Neural progenitor cell (in vitro differentiated cells): ENCODE results near the gene RAD51B. TPM values are rescaled to one million over a fixed set of nuclear protein-coding genes. Genes with fewer than 3 reads are reported as not detected.
A peak's percentile ranks its signal among the peaks of the same experiment; 100 is the strongest.

Source experiments
- DNase-seq: peaks from one replicate; pipeline ENCODE4 v3.0.0-alpha.2; 2016; ENCODE audit warnings: low spot score
- H2AFZ ChIP-seq: fragments of 200-600 bp; sonication (generic); replicated peaks from 2 replicates; pipeline ENCODE4 v1.6.1; 2016; ENCODE audit warnings: antibody characterized with exemption
- H3F3A ChIP-seq: fragments of 200-600 bp; sonication (generic); 2 replicates; pipeline ENCODE4 v1.6.1; 2016; ENCODE audit warnings: antibody characterized with exemption, low read depth
- H3K27ac ChIP-seq: fragments of 200-600 bp; sonication (generic); 2 replicates; pipeline ENCODE4 v1.5.1; 2016; ENCODE audit warnings: mild to moderate bottlenecking
- H3K27me3 ChIP-seq: fragments of 200-600 bp; sonication (generic); 2 replicates; pipeline ENCODE4 v1.6.1; 2016; ENCODE audit warnings: mild to moderate bottlenecking, moderate library complexity
- H3K36me3 ChIP-seq: fragments of 200-600 bp; sonication (generic); 2 replicates; pipeline ENCODE4 v1.5.1; 2016
- H3K4me1 ChIP-seq: fragments of 200-600 bp; sonication (generic); 2 replicates; pipeline ENCODE4 v1.6.1; 2016; ENCODE audit warnings: mixed run types
- H3K4me2 ChIP-seq: fragments of 200-600 bp; sonication (generic); 2 replicates; pipeline ENCODE4 v1.6.1; 2016
- H3K4me3 ChIP-seq: fragments of 200-600 bp; sonication (generic); 2 replicates; pipeline ENCODE4 v1.5.1; 2016
- H3K79me2 ChIP-seq: fragments of 200-600 bp; sonication (generic); 2 replicates; pipeline ENCODE4 v1.6.1; 2016; ENCODE audit warnings: low read depth
- H3K9ac ChIP-seq: fragments of 200-600 bp; sonication (generic); 2 replicates; pipeline ENCODE4 v1.6.1; 2016
- H3K9me3 ChIP-seq: fragments of 200-600 bp; sonication (generic); 2 replicates; pipeline ENCODE4 v1.5.1; 2016; ENCODE audit warnings: low read depth
- H4K20me1 ChIP-seq: fragments of 200-600 bp; sonication (generic); 2 replicates; pipeline ENCODE4 v1.6.1; 2016; ENCODE audit warnings: low read depth
- H3K27ac Mint-ChIP-seq: 3 replicates; pipeline ENCODE4 v1.8.0; 2021; ENCODE audit warnings: mixed read lengths
- H3K27me3 Mint-ChIP-seq: 2 replicates; pipeline ENCODE4 v1.8.0; 2022; ENCODE audit warnings: low read depth, mild to moderate bottlenecking, inconsistent platforms, moderate library complexity, mixed read lengths; ENCODE audit not compliant: insufficient read depth
- H3K36me3 Mint-ChIP-seq: 3 replicates; pipeline ENCODE4 v1.8.0; 2021; ENCODE audit warnings: mixed read lengths
- H3K4me1 Mint-ChIP-seq: 3 replicates; pipeline ENCODE4 v1.8.0; 2021; ENCODE audit warnings: mixed read lengths
- H3K4me3 Mint-ChIP-seq: 3 replicates; pipeline ENCODE4 v1.8.0; 2021; ENCODE audit warnings: mild to moderate bottlenecking, moderate library complexity, mixed read lengths
- H3K9me3 Mint-ChIP-seq: 3 replicates; pipeline ENCODE4 v1.8.0; 2020; ENCODE audit warnings: mixed read lengths
- EZH2 ChIP-seq: fragments of 200-600 bp; sonication (generic); IDR thresholded peaks from 2 replicates; pipeline ENCODE4 v1.6.1; 2017; ENCODE audit warnings: antibody characterized with exemption, mild to moderate bottlenecking, moderate library complexity
- EZH2phosphoT487 ChIP-seq: fragments of 200-600 bp; sonication (generic); IDR thresholded peaks from 2 replicates; pipeline ENCODE4 v1.6.1; 2017; ENCODE audit warnings: antibody characterized with exemption
- total RNA-seq: library from RNA; depleted of rRNA; stranded (reverse); fragments of >200 nt; gene quantifications from 2 replicates; pipeline ENCODE4 v1.2.3, GENCODE V29; 2015; ENCODE audit warnings: low replicate concordance
- TF ChIP-seq, protein P1 (sequence below): fragments of 200-600 bp; sonication (generic); IDR thresholded peaks from 2 replicates; pipeline ENCODE4 v1.5.1; 2017; ENCODE audit warnings: antibody characterized with exemption, mild to moderate bottlenecking

RAD51B gene
- total RNA-seq, 1 donor from 2014 or later: 50.5 TPM

DNA sequence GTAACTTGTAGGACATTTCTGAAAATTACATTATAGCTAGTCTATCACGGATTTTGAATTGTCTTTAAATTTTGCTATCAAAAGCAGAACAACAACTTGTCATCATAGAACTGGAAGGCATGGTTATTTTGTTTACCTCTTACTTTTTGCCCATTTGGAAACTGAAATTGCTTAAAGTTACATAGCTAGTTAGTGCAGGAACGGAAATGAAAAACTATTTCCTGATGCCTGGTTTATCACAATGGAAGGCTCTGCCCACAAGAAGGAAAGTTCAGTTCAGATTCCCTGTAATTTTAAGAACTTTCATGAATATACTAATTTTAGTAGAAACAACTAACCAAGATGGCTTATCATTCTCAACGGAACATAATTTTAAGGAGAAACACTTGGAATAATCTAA is 427.7 kb downstream of the RAD51B start:
- Mint-ChIP-seq H3K9me3 (no peaks in the 10 kb centered on the region), H3K36me3 (no peaks in the 10 kb centered on the region), H3K4me1 (peaks cover 87% of the 10 kb centered on the region), H3K27me3 (no peaks in the 10 kb centered on the region), H3K27ac (peak overlapping the region; percentile 82), H3K4me3 (no peak overlapping the region)
- TF ChIP-seq, protein P1, sequence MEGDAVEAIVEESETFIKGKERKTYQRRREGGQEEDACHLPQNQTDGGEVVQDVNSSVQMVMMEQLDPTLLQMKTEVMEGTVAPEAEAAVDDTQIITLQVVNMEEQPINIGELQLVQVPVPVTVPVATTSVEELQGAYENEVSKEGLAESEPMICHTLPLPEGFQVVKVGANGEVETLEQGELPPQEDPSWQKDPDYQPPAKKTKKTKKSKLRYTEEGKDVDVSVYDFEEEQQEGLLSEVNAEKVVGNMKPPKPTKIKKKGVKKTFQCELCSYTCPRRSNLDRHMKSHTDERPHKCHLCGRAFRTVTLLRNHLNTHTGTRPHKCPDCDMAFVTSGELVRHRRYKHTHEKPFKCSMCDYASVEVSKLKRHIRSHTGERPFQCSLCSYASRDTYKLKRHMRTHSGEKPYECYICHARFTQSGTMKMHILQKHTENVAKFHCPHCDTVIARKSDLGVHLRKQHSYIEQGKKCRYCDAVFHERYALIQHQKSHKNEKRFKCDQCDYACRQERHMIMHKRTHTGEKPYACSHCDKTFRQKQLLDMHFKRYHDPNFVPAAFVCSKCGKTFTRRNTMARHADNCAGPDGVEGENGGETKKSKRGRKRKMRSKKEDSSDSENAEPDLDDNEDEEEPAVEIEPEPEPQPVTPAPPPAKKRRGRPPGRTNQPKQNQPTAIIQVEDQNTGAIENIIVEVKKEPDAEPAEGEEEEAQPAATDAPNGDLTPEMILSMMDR: no peak
- TF ChIP-seq EZH2phosphoT487 (no peak), EZH2 (no peak)
- H3K27me3 ChIP-seq: no peaks in the 10 kb centered on the region
- no peaks in the 10 kb centered on the region for H3K9me3 ChIP-seq
- H3F3A ChIP-seq: peaks cover 52% of the 10 kb centered on the region
- no peak overlapping the region for H3K4me2 ChIP-seq
- no peak overlapping the region for H3K4me3 ChIP-seq
- no peak overlapping the region for H3K9ac ChIP-seq
- no peaks in the 10 kb centered on the region for H3K36me3 ChIP-seq
- no peaks in the 10 kb centered on the region for H3K79me2 ChIP-seq
- no peak overlapping the region for H3K27ac ChIP-seq
- H4K20me1 ChIP-seq: no peaks in the 10 kb centered on the region
- no peak for DNase-seq
- H3K4me1 ChIP-seq: peaks cover 72% of the 10 kb centered on the region
- no peak overlapping the region for H2AFZ ChIP-seq

DNA sequence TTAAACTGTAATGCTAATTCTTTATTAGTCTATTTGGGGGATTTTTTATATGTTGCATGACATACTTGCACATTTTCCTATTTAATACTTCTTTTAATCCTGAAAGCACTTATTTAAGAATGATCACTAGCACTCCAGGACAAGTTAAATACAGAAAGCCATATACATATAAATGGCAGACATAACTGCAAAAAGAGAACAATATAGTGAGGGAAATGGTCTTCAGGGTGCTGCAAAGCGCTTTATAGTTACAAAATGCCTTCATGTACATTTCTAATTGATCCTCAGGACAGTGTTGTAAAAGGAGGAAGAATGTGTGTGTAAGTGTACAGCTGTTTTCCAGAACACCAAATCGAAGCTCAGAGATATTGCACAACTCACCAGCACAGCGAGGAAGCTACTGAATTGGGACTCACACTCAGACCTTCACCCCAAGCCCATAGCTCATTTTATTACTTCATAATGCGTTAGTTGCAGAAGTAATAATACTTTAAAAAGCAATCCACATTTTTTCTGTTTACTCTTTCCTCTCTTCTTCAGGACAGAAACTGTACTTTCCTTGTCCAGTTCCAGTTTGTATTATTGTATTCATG is 428.2 kb downstream of the RAD51B start:
- Histone ChIP-seq H3K36me3 (no peaks in the 10 kb centered on the region), H3K4me2 (no peak overlapping the region), H3K4me1 (peaks cover 74% of the 10 kb centered on the region), H3K79me2 (no peaks in the 10 kb centered on the region), H3K27me3 (no peaks in the 10 kb centered on the region), H3K4me3 (no peak overlapping the region), H2AFZ (no peak overlapping the region), H3K9me3 (no peaks in the 10 kb centered on the region), H3K9ac (no peak overlapping the region), H3F3A (peaks cover 52% of the 10 kb centered on the region), H4K20me1 (no peaks in the 10 kb centered on the region), H3K27ac (no peak overlapping the region)
- Mint-ChIP-seq H3K36me3 (no peaks in the 10 kb centered on the region), H3K9me3 (no peaks in the 10 kb centered on the region), H3K27me3 (no peaks in the 10 kb centered on the region), H3K27ac (peak overlapping the region; percentile 82), H3K4me3 (no peak overlapping the region), H3K4me1 (peaks cover 89% of the 10 kb centered on the region)
- no peak for TF ChIP-seq EZH2phosphoT487
- TF ChIP-seq EZH2: no peak
- TF ChIP-seq, protein P1: no peak
- DNase-seq: no peak

DNA sequence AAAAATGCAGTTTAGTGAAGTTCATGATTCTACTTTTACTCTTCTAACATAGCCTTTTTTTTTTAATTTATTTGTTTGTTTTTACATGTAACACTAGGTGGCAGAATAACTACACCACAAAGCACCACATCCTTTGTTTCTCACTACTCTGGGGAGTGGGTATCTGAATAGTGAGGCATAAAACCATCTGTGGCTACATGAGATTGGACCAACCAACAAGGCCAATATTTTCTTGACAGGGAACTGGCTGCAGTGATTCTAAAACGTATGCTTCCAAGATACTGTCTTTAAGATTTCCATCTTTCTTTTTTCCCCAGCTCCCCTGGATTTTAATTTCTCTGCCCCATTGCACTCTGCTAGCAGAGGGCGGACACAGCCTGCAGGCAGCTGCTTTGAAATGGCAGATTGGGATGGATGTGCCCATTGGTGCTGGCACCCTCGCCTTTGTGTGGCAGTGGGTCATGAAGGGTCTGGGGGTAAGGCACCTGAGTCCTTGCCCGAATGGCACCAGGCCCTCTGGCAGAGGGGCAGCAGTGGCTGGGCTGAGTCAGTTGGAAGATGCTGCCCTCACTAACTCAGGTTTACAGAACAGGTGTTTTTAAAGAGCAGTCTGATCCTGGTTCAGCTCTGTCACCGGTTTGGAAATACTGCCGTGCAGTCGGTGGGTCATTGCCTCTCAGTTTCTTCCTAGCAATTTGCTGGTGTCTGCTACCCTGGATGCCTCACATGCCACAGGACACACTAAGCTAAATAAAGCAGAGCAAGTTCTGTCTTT is 429.1 kb downstream of the RAD51B start:
- H3K9me3 ChIP-seq: no peaks in the 10 kb centered on the region
- H3K79me2 ChIP-seq: no peaks in the 10 kb centered on the region
- no peaks in the 10 kb centered on the region for H3K36me3 ChIP-seq
- Mint-ChIP-seq H3K4me1 (peaks cover 90% of the 10 kb centered on the region), H3K4me3 (no peak overlapping the region), H3K27ac (peak overlapping the region; percentile 88), H3K9me3 (no peaks in the 10 kb centered on the region), H3K27me3 (no peaks in the 10 kb centered on the region), H3K36me3 (no peaks in the 10 kb centered on the region)
- TF ChIP-seq EZH2phosphoT487: no peak
- no peak for TF ChIP-seq EZH2
- TF ChIP-seq, protein P1: peak; percentile 79
- H3K4me1 ChIP-seq: peaks cover 73% of the 10 kb centered on the region
- H3K27me3 ChIP-seq: no peaks in the 10 kb centered on the region
- no peak overlapping the region for H3K27ac ChIP-seq
- peak; percentile 77 for DNase-seq
- H3F3A ChIP-seq: peaks cover 52% of the 10 kb centered on the region
- H3K4me2 ChIP-seq: no peak overlapping the region
- H3K9ac ChIP-seq: no peak overlapping the region
- no peaks in the 10 kb centered on the region for H4K20me1 ChIP-seq
- H3K4me3 ChIP-seq: no peak overlapping the region
- H2AFZ ChIP-seq: no peak overlapping the region
